Measurements from ENCODE around the gene WNT5A. TPM values are rescaled to one million over a fixed set of nuclear protein-coding genes. Genes with fewer than 3 reads are reported as not detected.

WNT5A gene
- total RNA-seq, 1 experiment from 2014 or later = 9.5 TPM

- Mint-ChIP-seq H3K27ac (ENCODE audit: low read depth, unreplicated experiment) (no peak overlapping the region), H3K4me3 (ENCODE audit: unreplicated experiment) (no peak overlapping the region), H3K9me3 (ENCODE audit: unreplicated experiment) (no peaks in the 10 kb centered on the region), H3K4me1 (ENCODE audit: insufficient read depth, unreplicated experiment) (peaks cover 24% of the 10 kb centered on the region), H3K27me3 (ENCODE audit: insufficient read depth, unreplicated experiment) (no peaks in the 10 kb centered on the region), H3K36me3 (ENCODE audit: insufficient read depth, unreplicated experiment) (no peaks in the 10 kb centered on the region)
- POLR2A ChIA-PET = interaction anchor here (0.5 kb wide), 1 partner anchor 969 kb away, joined by 3 read pairs; no protein-coding TSS in a partner anchor
- TF ChIP-seq, protein P1, sequence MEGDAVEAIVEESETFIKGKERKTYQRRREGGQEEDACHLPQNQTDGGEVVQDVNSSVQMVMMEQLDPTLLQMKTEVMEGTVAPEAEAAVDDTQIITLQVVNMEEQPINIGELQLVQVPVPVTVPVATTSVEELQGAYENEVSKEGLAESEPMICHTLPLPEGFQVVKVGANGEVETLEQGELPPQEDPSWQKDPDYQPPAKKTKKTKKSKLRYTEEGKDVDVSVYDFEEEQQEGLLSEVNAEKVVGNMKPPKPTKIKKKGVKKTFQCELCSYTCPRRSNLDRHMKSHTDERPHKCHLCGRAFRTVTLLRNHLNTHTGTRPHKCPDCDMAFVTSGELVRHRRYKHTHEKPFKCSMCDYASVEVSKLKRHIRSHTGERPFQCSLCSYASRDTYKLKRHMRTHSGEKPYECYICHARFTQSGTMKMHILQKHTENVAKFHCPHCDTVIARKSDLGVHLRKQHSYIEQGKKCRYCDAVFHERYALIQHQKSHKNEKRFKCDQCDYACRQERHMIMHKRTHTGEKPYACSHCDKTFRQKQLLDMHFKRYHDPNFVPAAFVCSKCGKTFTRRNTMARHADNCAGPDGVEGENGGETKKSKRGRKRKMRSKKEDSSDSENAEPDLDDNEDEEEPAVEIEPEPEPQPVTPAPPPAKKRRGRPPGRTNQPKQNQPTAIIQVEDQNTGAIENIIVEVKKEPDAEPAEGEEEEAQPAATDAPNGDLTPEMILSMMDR (IDR thresholded peaks at IDR 0.05; ENCODE audit: unreplicated experiment) = no peak
- CTCF ChIA-PET = interaction anchor here (0.5 to 1.4 kb wide), 4 partner anchors 9 to 640 kb away, joined by 3 to 4 read pairs (median 3); no protein-coding TSS in a partner anchor
- no TSS peak for BruUV-seq (replicated peaks)
- no peak for DNase-seq (ENCODE audit: unreplicated experiment)
- intact Hi-C loops (cut with micrococcal nuclease) = no loop called here
Measured at GRCh38 chr3:55492976-55493375, 5.9 kb upstream of the WNT5A start.

DNA sequence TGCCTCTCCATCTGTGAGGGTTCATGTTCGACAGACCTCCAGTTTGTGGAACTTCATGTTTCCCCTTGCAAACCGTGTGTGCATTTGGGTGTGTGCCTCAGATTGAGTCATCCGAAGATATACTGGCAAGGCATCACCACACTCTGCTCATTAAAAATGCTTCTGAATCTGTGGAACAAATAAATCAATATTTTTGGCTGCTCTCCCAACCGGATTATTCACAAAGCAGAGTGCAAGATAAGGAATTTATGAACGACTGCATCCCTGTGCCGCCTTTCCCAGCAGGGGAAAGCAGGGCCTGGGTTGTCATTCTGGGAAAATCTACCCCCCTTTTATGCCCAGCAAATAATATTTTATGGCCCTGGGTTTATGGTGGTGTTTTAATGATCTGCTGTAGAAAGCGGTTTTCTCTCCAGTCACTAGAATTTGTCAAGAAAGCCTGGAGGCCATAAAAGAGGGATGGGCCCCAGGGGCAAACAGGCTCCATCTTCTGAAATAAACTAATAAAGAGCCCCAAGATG is 4.2 kb upstream of the WNT5A start:
- H3K4me1 Mint-ChIP-seq (ENCODE audit: insufficient read depth, unreplicated experiment) = peaks cover 24% of the 10 kb centered on the region
- no TSS peak for BruUV-seq (replicated peaks)
- no peaks in the 10 kb centered on the region for H3K36me3 Mint-ChIP-seq (ENCODE audit: insufficient read depth, unreplicated experiment)
- H3K9me3 Mint-ChIP-seq (ENCODE audit: unreplicated experiment) = no peaks in the 10 kb centered on the region
- TF ChIP-seq, protein P1 (IDR thresholded peaks at IDR 0.05; ENCODE audit: unreplicated experiment) = no peak
- ChIA-PET CTCF (interaction anchor here (1.4 kb wide), 1 partner anchor 255 kb away, joined by 4 read pairs; no protein-coding TSS in a partner anchor), POLR2A (no interaction called here)
- no peaks in the 10 kb centered on the region for H3K27me3 Mint-ChIP-seq (ENCODE audit: insufficient read depth, unreplicated experiment)
- peak overlapping the region; percentile 19 for H3K27ac Mint-ChIP-seq (ENCODE audit: low read depth, unreplicated experiment)
- H3K4me3 Mint-ChIP-seq (ENCODE audit: unreplicated experiment) = no peak overlapping the region
- peak; percentile 68 for DNase-seq (ENCODE audit: unreplicated experiment)
- intact Hi-C loops (cut with micrococcal nuclease) = no loop called here

DNA sequence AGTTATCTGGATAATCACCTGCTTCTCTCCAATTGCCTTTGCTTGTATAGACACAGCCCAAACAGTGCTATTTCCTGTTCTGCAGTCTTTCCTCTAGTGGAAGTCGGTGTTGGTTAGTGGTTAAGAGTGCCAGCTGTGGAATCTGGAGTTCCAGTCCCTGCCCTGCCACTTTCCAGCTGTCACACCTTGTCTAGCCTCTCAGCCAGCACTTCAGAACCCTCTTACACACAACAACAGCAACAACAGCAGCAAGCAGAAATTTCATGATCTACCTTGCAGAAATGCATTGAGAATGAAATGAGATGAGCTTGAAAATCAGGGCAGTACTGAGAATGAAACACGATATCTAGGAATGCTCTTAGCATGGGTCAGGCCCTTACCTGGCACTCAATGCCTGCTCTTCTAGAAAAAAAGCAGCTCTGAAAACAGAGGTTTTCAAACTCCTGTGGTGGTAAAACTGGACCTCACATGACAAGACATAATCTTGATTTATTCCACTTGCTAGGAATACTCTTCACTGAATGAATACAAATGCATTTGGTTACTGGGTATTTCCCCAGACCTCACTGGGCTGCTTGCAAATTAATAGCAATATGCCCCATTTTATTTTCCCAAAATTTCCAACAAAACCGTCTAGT is 3.3 kb upstream of the WNT5A start:
- Mint-ChIP-seq H3K36me3 (ENCODE audit: insufficient read depth, unreplicated experiment) (peaks cover 3% of the 10 kb centered on the region), H3K27me3 (ENCODE audit: insufficient read depth, unreplicated experiment) (no peaks in the 10 kb centered on the region), H3K9me3 (ENCODE audit: unreplicated experiment) (no peaks in the 10 kb centered on the region), H3K4me1 (ENCODE audit: insufficient read depth, unreplicated experiment) (peaks cover 26% of the 10 kb centered on the region), H3K4me3 (ENCODE audit: unreplicated experiment) (no peak overlapping the region), H3K27ac (ENCODE audit: low read depth, unreplicated experiment) (no peak overlapping the region)
- POLR2A ChIA-PET = interaction anchor here (0.7 kb wide), 1 partner anchor 22 kb away, joined by 4 read pairs; no protein-coding TSS in a partner anchor
- DNase-seq (ENCODE audit: unreplicated experiment) = no peak
- CTCF ChIA-PET = interaction anchor here (1.4 kb wide), 1 partner anchor 256 kb away, joined by 4 read pairs; no protein-coding TSS in a partner anchor
- BruUV-seq (replicated peaks) = no TSS peak
- intact Hi-C loops (cut with micrococcal nuclease) = no loop called here
- TF ChIP-seq, protein P1 (IDR thresholded peaks at IDR 0.05; ENCODE audit: unreplicated experiment) = no peak

DNA sequence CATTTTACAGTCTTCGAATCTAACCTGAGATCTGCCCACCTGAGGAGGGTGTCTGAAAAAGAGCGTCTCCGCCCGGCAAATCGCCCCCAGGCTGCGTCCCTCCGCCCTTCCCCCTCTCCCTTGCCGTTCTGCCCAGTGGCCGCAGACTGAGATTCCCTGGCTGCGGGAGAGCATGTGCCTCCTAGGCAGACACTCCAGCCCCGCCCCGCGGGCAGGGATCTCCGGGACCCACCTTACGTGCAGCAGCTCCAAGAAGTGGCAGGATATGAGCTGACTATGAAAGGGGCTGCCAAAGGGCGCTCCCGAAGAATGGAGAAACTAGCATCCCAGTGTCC is 2.7 kb upstream of the WNT5A start:
- CTCF ChIA-PET = interaction anchor here (0.7 to 1.4 kb wide), 3 partner anchors 34 to 435 kb away, joined by 3 to 4 read pairs (median 3); no protein-coding TSS in a partner anchor
- peaks cover 25% of the 10 kb centered on the region for H3K4me1 Mint-ChIP-seq (ENCODE audit: insufficient read depth, unreplicated experiment)
- H3K36me3 Mint-ChIP-seq (ENCODE audit: insufficient read depth, unreplicated experiment) = peaks cover 5% of the 10 kb centered on the region
- no peaks in the 10 kb centered on the region for H3K27me3 Mint-ChIP-seq (ENCODE audit: insufficient read depth, unreplicated experiment)
- H3K4me3 Mint-ChIP-seq (ENCODE audit: unreplicated experiment) = peak overlapping the region; percentile 32
- BruUV-seq (replicated peaks) = no TSS peak
- intact Hi-C loops (cut with micrococcal nuclease) = loop anchor here (5.0 to 10.0 kb wide), 5 partner anchors 133 to 632 kb away; no protein-coding TSS in a partner anchor
- TF ChIP-seq, protein P1 (IDR thresholded peaks at IDR 0.05; ENCODE audit: unreplicated experiment) = no peak
- DNase-seq (ENCODE audit: unreplicated experiment) = no peak
- no peaks in the 10 kb centered on the region for H3K9me3 Mint-ChIP-seq (ENCODE audit: unreplicated experiment)
- no peak overlapping the region for H3K27ac Mint-ChIP-seq (ENCODE audit: low read depth, unreplicated experiment)
- POLR2A ChIA-PET = interaction anchor here (0.7 kb wide), 1 partner anchor 23 kb away, joined by 4 read pairs; no protein-coding TSS in a partner anchor
